ENCODE measurements around the gene RPTOR. TPM values are rescaled to one million over a fixed set of nuclear protein-coding genes. Genes with fewer than 3 reads are reported as not detected.
"Not testable (repeated sequence)": the region's sequence is repeated elsewhere in the genome, so short reads cannot be mapped to it uniquely, and the experiment has no call there.

RPTOR gene
- total and polyA plus RNA-seq, 4 experiments from 2014 or later = 2.4 to 51.8 (median 29.6) TPM

DNA sequence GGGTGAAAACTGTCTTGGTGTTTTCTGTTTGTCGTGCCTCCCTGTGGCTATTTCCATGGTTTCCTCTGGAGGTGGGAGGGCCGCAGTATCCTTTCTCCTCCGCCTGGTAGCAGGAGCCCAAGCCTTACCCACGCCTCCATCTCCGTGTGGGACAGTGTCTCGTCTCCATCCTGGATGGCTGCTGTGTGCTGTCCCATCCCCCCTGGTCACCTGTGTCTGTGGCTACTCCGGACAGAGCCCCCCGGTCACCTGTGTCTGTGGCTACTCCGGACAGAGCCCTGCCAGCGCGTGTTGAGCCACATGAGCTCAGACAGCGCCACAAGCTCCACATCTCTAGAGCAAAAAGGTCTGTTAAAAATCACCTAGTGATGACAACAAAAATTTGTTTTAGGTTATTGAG lies 248.8 kb downstream of the RPTOR start:
- H3K9me3 ChIP-seq (ENCODE audit: control insufficient read depth in 1 of 2, low read length in 2 of 2) = no peaks in the 10 kb centered on the region
- peak overlapping the region in 3 of 8 donors; percentile 43 to 57 (median 47) for H3K4me3 Mint-ChIP-seq
- intact Hi-C loops (cut with micrococcal nuclease) = loop anchor here (5.0 kb wide), 1 partner anchor 61 kb away; no protein-coding TSS in a partner anchor
- H3K4me3 ChIP-seq (ENCODE audit: low read length in 2 of 2) = no peak overlapping the region
- ChIA-PET POLR2A (ENCODE audit: partially characterized antibody) (interaction anchor here (1.6 to 4.1 kb wide), 3 partner anchors 11 to 39 kb away, joined by 5 to 51 read pairs (median 5); no protein-coding TSS in a partner anchor), CTCF (ENCODE audit: partially characterized antibody) (interaction anchor here (5.3 kb wide), 1 partner anchor 11 kb away, joined by 29 read pairs; no protein-coding TSS in a partner anchor)
- no peak for DNase-seq
- H3K27ac Mint-ChIP-seq = peak overlapping the region; percentile 48 to 90 (median 78)
- no peaks in the 10 kb centered on the region for H3K27me3 Mint-ChIP-seq
- H3K27ac ChIP-seq (ENCODE audit: low read depth, low read length) = no peak overlapping the region
- peaks cover 53% of the 10 kb centered on the region for H3K4me1 ChIP-seq (ENCODE audit: insufficient read depth, low read length)
- peaks cover 13 to 20% of the 10 kb centered on the region in 2 donors for H3K36me3 Mint-ChIP-seq
- H3K27me3 ChIP-seq (ENCODE audit: insufficient read depth, low read length) = no peaks in the 10 kb centered on the region
- no peaks in the 10 kb centered on the region for H3K36me3 ChIP-seq (ENCODE audit: insufficient read depth, low read length)
- H3K9me3 Mint-ChIP-seq = peaks cover 0 to 1% (median 0%) of the 10 kb centered on the region in 8 donors
- H3K4me1 Mint-ChIP-seq = peaks cover 49 to 65% (median 54%) of the 10 kb centered on the region in 4 donors

DNA sequence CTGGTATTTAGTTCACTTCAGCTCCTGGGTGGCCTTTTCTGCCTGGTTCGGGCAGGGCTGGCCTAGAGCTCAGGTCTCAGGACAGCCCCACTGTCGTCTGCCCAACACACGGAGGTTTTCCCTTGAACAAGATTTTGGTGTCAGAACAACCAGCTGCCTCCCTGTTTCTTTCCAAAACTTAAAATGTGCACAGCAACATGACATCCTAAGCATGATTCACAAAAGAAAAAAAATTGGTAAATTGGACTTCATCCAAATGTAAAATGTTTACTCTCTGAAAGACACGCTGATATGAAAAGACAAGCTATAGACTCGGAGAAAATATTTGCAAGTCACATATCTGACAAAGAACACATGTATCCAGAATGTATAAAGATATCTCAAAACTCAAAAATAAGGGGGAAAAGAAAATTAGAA lies 249.2 kb downstream of the RPTOR start:
- Mint-ChIP-seq H3K4me1 (peaks cover 46 to 61% (median 50%) of the 10 kb centered on the region in 4 donors), H3K9me3 (no peaks in the 10 kb centered on the region), H3K27me3 (no peaks in the 10 kb centered on the region), H3K4me3 (no peak overlapping the region), H3K36me3 (peaks cover 13 to 19% of the 10 kb centered on the region in 2 donors), H3K27ac (peak overlapping the region in 5 of 7 donors; percentile 43 to 90 (median 49))
- DNase-seq = no peak
- Histone ChIP-seq H3K4me3 (ENCODE audit: low read length in 2 of 2) (no peak overlapping the region), H3K27ac (ENCODE audit: low read depth, low read length) (no peak overlapping the region), H3K27me3 (ENCODE audit: insufficient read depth, low read length) (no peaks in the 10 kb centered on the region), H3K9me3 (ENCODE audit: control insufficient read depth in 1 of 2, low read length in 2 of 2) (no peaks in the 10 kb centered on the region), H3K4me1 (ENCODE audit: insufficient read depth, low read length) (peaks cover 49% of the 10 kb centered on the region), H3K36me3 (ENCODE audit: insufficient read depth, low read length) (no peaks in the 10 kb centered on the region)
- ChIA-PET CTCF (ENCODE audit: partially characterized antibody) (interaction anchor here (5.3 kb wide), 1 partner anchor 11 kb away, joined by 29 read pairs; no protein-coding TSS in a partner anchor), POLR2A (ENCODE audit: partially characterized antibody) (interaction anchor here (1.2 to 1.6 kb wide), 3 partner anchors 11 to 39 kb away, joined by 4 to 5 read pairs (median 5); no protein-coding TSS in a partner anchor)
- intact Hi-C loops (cut with micrococcal nuclease) = loop anchor here (5.0 kb wide), 1 partner anchor 62 kb away; no protein-coding TSS in a partner anchor

DNA sequence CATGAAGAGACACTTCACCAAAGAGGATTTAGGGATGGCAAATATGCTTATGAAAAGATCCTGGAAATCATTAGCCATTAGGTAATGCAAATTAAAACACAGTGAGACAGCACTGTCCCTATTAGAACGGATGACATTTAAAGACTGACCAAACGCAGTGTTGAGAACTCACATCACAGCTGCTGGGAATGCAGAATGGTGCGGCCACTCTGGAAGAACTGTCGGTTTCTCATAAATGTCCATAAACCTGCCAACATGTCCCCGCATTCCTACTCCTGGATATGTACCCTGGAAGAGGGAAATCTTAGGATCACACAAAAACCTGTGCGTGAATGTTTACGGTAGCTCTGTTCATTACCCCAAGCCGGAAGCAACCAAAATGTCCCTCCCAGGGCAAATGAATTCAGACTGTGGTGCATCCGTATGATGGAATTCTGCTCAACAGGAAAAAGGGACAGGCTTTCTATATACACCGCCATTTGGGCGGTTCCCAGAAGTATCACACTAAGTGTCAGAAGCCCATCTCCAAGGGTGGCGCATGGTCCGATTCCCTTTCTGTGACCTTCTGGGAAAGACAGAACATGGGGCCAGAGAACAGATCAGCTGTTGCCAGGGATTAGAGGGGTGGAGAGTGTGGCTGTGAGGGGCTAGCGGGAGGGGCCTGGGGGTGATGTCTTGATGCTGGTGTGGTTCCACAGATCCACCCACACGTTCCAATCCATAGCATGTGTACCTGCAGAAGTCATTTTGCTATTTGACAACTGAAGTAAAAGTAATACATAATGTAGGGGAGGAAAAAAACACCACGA lies 249.8 kb downstream of the RPTOR start:
- ChIA-PET POLR2A (ENCODE audit: partially characterized antibody) (interaction anchor here (1.2 to 1.6 kb wide), 2 partner anchors 10 to 12 kb away, joined by 4 to 5 read pairs; no protein-coding TSS in a partner anchor), CTCF (ENCODE audit: partially characterized antibody) (interaction anchor here (5.3 kb wide), 1 partner anchor 12 kb away, joined by 29 read pairs; no protein-coding TSS in a partner anchor)
- H3K9me3 ChIP-seq (ENCODE audit: control insufficient read depth in 1 of 2, low read length in 2 of 2) = no peaks in the 10 kb centered on the region
- peaks cover 13 to 19% of the 10 kb centered on the region in 2 donors for H3K36me3 Mint-ChIP-seq
- H3K27ac ChIP-seq (ENCODE audit: low read depth, low read length) = no peak overlapping the region
- intact Hi-C loops (cut with micrococcal nuclease) = loop anchor here (5.0 kb wide), 1 partner anchor 62 kb away; no protein-coding TSS in a partner anchor
- H3K9me3 Mint-ChIP-seq = no peaks in the 10 kb centered on the region
- no peak overlapping the region for H3K4me3 ChIP-seq (ENCODE audit: low read length in 2 of 2)
- no peaks in the 10 kb centered on the region for H3K27me3 Mint-ChIP-seq
- peaks cover 40 to 54% (median 44%) of the 10 kb centered on the region in 4 donors for H3K4me1 Mint-ChIP-seq
- no peaks in the 10 kb centered on the region for H3K27me3 ChIP-seq (ENCODE audit: insufficient read depth, low read length)
- H3K36me3 ChIP-seq (ENCODE audit: insufficient read depth, low read length) = peaks cover 3% of the 10 kb centered on the region
- peaks cover 42% of the 10 kb centered on the region for H3K4me1 ChIP-seq (ENCODE audit: insufficient read depth, low read length)
- no peak overlapping the region for H3K4me3 Mint-ChIP-seq
- no peak for DNase-seq
- peak overlapping the region in 6 of 7 donors; percentile 36 to 90 (median 64) for H3K27ac Mint-ChIP-seq

DNA sequence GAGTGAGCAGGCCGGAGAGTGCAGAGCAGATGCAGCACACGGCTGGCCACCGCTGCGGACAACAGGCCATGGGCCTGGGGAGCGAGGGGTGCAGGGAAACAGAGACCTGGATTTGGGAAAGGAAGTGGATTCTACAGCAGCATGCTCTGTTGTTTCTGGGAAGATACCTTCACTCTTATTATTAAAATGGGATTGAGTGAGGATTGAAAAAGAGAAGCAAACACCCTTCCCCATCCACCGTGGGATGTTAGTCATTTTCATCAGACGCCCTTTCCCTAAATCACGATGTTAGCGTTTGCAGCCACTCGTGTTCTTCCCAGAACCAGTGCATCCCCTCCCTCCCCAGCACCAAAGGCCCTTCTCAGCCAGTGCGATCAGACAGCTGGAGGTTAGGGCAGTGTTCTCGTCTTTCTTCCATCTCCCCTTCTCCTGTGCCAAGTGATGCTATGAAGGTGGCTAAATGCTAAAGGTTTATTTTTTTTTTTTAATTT lies 250.5 kb downstream of the RPTOR start:
- Mint-ChIP-seq H3K27me3 (no peaks in the 10 kb centered on the region), H3K9me3 (no peaks in the 10 kb centered on the region), H3K27ac (peak overlapping the region in 6 of 7 donors; percentile 36 to 87 (median 61)), H3K4me1 (peaks cover 34 to 48% (median 37%) of the 10 kb centered on the region in 4 donors), H3K36me3 (peaks cover 13 to 19% of the 10 kb centered on the region in 2 donors), H3K4me3 (no peak overlapping the region)
- no peak overlapping the region for H3K4me3 ChIP-seq (ENCODE audit: low read length in 2 of 2)
- H3K9me3 ChIP-seq (ENCODE audit: control insufficient read depth in 1 of 2, low read length in 2 of 2) = no peaks in the 10 kb centered on the region
- intact Hi-C loops (cut with micrococcal nuclease) = no loop called here
- CTCF ChIA-PET (ENCODE audit: partially characterized antibody) = no interaction called here
- H3K27ac ChIP-seq (ENCODE audit: low read depth, low read length) = no peak overlapping the region
- POLR2A ChIA-PET (ENCODE audit: partially characterized antibody) = interaction anchor here (1.2 to 1.6 kb wide), 2 partner anchors 10 to 13 kb away, joined by 4 to 5 read pairs; no protein-coding TSS in a partner anchor
- no peak for DNase-seq
- no peaks in the 10 kb centered on the region for H3K27me3 ChIP-seq (ENCODE audit: insufficient read depth, low read length)
- H3K36me3 ChIP-seq (ENCODE audit: insufficient read depth, low read length) = peaks cover 3% of the 10 kb centered on the region
- H3K4me1 ChIP-seq (ENCODE audit: insufficient read depth, low read length) = peaks cover 36% of the 10 kb centered on the region

DNA sequence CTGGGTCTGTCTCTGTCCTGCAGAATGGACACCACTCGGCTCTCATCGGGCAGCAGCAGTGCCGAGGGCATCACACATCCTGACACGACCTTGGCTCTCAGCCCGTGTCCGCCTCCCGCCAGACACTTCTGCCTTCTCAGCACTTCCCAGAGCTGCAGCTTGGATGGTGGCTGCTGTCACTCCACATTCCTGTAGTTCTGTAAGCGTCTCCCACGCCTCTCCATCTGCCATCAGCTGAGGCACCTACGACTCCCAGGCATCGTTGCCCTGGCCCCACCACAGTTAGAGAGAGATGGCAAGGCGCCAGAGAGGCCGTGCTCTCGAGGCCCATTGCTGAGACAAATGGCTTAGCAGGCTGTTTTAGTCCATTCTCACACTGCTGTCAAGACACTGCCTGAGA lies 251.1 kb downstream of the RPTOR start:
- POLR2A ChIA-PET (ENCODE audit: partially characterized antibody) = no interaction called here
- H3K4me1 ChIP-seq (ENCODE audit: insufficient read depth, low read length) = peaks cover 30% of the 10 kb centered on the region
- intact Hi-C loops (cut with micrococcal nuclease) = no loop called here
- no peaks in the 10 kb centered on the region for H3K27me3 ChIP-seq (ENCODE audit: insufficient read depth, low read length)
- peaks cover 13 to 19% of the 10 kb centered on the region in 2 donors for H3K36me3 Mint-ChIP-seq
- H3K27me3 Mint-ChIP-seq = no peaks in the 10 kb centered on the region
- H3K9me3 Mint-ChIP-seq = no peaks in the 10 kb centered on the region
- no peak overlapping the region for H3K4me3 ChIP-seq (ENCODE audit: low read length in 2 of 2)
- DNase-seq = no peak
- H3K9me3 ChIP-seq (ENCODE audit: control insufficient read depth in 1 of 2, low read length in 2 of 2) = no peaks in the 10 kb centered on the region
- peaks cover 3% of the 10 kb centered on the region for H3K36me3 ChIP-seq (ENCODE audit: insufficient read depth, low read length)
- H3K27ac Mint-ChIP-seq = peak overlapping the region in 1 of 7 donors; percentile 65
- H3K4me1 Mint-ChIP-seq = peaks cover 28 to 42% (median 31%) of the 10 kb centered on the region in 4 donors
- CTCF ChIA-PET (ENCODE audit: partially characterized antibody) = no interaction called here
- H3K27ac ChIP-seq (ENCODE audit: low read depth, low read length) = no peak overlapping the region
- H3K4me3 Mint-ChIP-seq = no peak overlapping the region

DNA sequence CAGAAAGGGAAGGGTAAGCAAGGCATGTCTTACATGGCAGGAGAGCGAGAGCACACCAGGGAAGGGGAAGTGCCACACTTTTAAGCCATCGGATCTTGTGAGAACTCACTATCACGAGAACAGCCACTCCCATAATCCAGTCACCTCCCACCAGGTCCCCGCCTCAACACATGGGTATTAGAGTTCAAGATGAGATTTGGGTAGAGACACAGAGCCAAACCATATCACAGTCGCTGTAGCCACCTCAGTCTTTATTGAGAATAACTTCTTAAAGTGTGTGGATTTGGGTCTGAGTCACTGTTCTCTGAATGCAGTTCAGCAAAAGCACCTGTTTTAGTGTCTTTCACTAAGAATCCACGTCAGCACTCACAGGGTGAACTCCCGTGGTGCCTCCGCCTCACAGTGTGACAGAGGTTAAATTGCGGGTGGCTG lies 251.8 kb downstream of the RPTOR start:
- no peaks in the 10 kb centered on the region for H3K27me3 ChIP-seq (ENCODE audit: insufficient read depth, low read length)
- peaks cover 3% of the 10 kb centered on the region for H3K36me3 ChIP-seq (ENCODE audit: insufficient read depth, low read length)
- peaks cover 21 to 35% (median 24%) of the 10 kb centered on the region in 4 donors for H3K4me1 Mint-ChIP-seq
- no peaks in the 10 kb centered on the region for H3K9me3 Mint-ChIP-seq
- H3K27me3 Mint-ChIP-seq = no peaks in the 10 kb centered on the region
- no peak overlapping the region for H3K27ac ChIP-seq (ENCODE audit: low read depth, low read length)
- H3K27ac Mint-ChIP-seq = peak overlapping the region in 1 of 7 donors; percentile 13
- no peak for DNase-seq
- ChIA-PET POLR2A (ENCODE audit: partially characterized antibody) (no interaction called here), CTCF (ENCODE audit: partially characterized antibody) (no interaction called here)
- H3K4me3 ChIP-seq (ENCODE audit: low read length in 2 of 2) = no peak overlapping the region
- no peaks in the 10 kb centered on the region for H3K9me3 ChIP-seq (ENCODE audit: control insufficient read depth in 1 of 2, low read length in 2 of 2)
- H3K36me3 Mint-ChIP-seq = peaks cover 13 to 20% of the 10 kb centered on the region in 2 donors
- no peak overlapping the region for H3K4me3 Mint-ChIP-seq
- peaks cover 23% of the 10 kb centered on the region for H3K4me1 ChIP-seq (ENCODE audit: insufficient read depth, low read length)
- intact Hi-C loops (cut with micrococcal nuclease) = no loop called here

DNA sequence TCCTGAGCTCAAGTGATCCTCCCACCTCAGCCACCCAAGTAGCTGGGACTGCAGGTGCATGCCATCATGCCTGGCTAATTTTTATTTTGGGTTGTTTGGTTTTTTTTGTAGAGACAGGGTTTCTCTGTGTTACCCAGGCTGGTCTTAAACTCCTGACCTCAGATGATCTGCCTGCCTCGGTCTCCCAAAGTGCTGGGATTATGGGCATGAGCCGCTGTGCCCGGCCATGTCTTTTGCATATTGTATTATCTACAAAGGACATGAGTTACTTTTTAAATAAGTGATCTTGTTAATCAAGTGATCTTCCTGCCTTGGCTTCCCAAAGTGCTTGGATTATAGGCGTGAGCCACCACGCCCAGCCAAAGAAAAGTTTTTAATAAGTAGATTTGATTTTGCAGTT lies 252.6 kb downstream of the RPTOR start:
- H3K4me3 Mint-ChIP-seq; H3K27ac Mint-ChIP-seq; H3K9me3 Mint-ChIP-seq; CTCF ChIA-PET (ENCODE audit: partially characterized antibody); H3K27ac ChIP-seq (ENCODE audit: low read depth, low read length); intact Hi-C loops (cut with micrococcal nuclease); H3K27me3 ChIP-seq (ENCODE audit: insufficient read depth, low read length); H3K9me3 ChIP-seq (ENCODE audit: control insufficient read depth in 1 of 2, low read length in 2 of 2); H3K4me3 ChIP-seq (ENCODE audit: low read length in 2 of 2); H3K27me3 Mint-ChIP-seq; DNase-seq; POLR2A ChIA-PET (ENCODE audit: partially characterized antibody); H3K36me3 ChIP-seq (ENCODE audit: insufficient read depth, low read length): not testable (repeated sequence)
- H3K4me1 ChIP-seq (ENCODE audit: insufficient read depth, low read length) = peaks cover 15% of the 10 kb centered on the region
- Mint-ChIP-seq H3K36me3 (peaks cover 13 to 22% of the 10 kb centered on the region in 2 donors), H3K4me1 (peaks cover 14 to 27% (median 16%) of the 10 kb centered on the region in 4 donors)

Data from CD4-positive, alpha-beta memory T cell (primary cell).